RWPE1 (cell line): ENCODE data around the gene VWA8.
A peak's percentile ranks its signal among the peaks of the same experiment; 100 is the strongest.

Experiments used
- CTCF ChIA-PET: fragments of 350-600 bp; sonication (Branson Sonifier 250); formaldehyde crosslinking; extraction: SDS; loops from one replicate; lab custom pipeline; 2021; lab: Yijun Ruan, JAX
- POLR2A ChIA-PET: fragments of 400-600 bp; formaldehyde crosslinking; extraction: SDS; loops from one replicate; lab custom pipeline; 2020; ENCODE audit warnings: antibody characterized with exemption; ENCODE audit not compliant: low non-redundant PET; lab: Yijun Ruan, JAX
- DNase-seq: peaks from one replicate; pipeline ENCODE4 v3.0.0; 2012; ENCODE audit warnings: low spot score
- H3K27ac ChIP-seq: fragments of 450-650 bp; 2 replicates; pipeline ENCODE4 v1.5.1; 2017
- CTCF ChIP-seq: fragments of 450-650 bp; conservative IDR thresholded peaks from 2 replicates; pipeline ENCODE4 v1.5.1; 2017; ENCODE audit warnings: low read depth, mild to moderate bottlenecking

The VWA8 gene

GRCh38 chr13:41658057-41658661, 302.8 kb downstream of the VWA8 start:
- ChIA-PET CTCF (interaction anchor here (0.7 to 1.0 kb wide), 3 partner anchors 9 to 836 kb away, joined by 3 read pairs; no protein-coding TSS in a partner anchor), POLR2A (no interaction called here)
- TF ChIP-seq CTCF = no peak
- no peak for DNase-seq
- H3K27ac ChIP-seq = no peak overlapping the region

- H3K27ac ChIP-seq = no peak overlapping the region
- ChIA-PET CTCF (no interaction called here), POLR2A (no interaction called here)
- no peak for DNase-seq
- no peak for TF ChIP-seq CTCF
Measured at GRCh38 chr13:41655997-41656396, 304.9 kb downstream of the VWA8 start.

- no peak overlapping the region for H3K27ac ChIP-seq
- POLR2A ChIA-PET = no interaction called here
- DNase-seq = no peak
- TF ChIP-seq CTCF = no peak
- CTCF ChIA-PET = interaction anchor here (0.7 kb wide), 2 partner anchors 79 to 249 kb away, joined by 5 read pairs; no protein-coding TSS in a partner anchor
Measured at GRCh38 chr13:41654796-41655195, 306.1 kb downstream of the VWA8 start.

- ChIA-PET CTCF (interaction anchor here (0.5 to 1.9 kb wide), 11 partner anchors 13 to 534 kb away, joined by 3 to 19 read pairs (median 3); no protein-coding TSS in a partner anchor), POLR2A (no interaction called here)
- TF ChIP-seq CTCF = peak; percentile 68
- no peak overlapping the region for H3K27ac ChIP-seq
- peak; percentile 41 for DNase-seq
Measured at GRCh38 chr13:41652735-41653361, 308.1 kb downstream of the VWA8 start.

GRCh38 chr13:41651413-41652058, 309.4 kb downstream of the VWA8 start:
- CTCF ChIA-PET = interaction anchor here (0.6 to 1.9 kb wide), 5 partner anchors 14 to 387 kb away, joined by 3 to 19 read pairs (median 7); no protein-coding TSS in a partner anchor
- TF ChIP-seq CTCF = no peak
- POLR2A ChIA-PET = no interaction called here
- no peak for DNase-seq
- H3K27ac ChIP-seq = no peak overlapping the region

- ChIA-PET POLR2A (no interaction called here), CTCF (interaction anchor here (0.7 to 1.7 kb wide), 2 partner anchors 192 to 294 kb away, joined by 3 read pairs; no protein-coding TSS in a partner anchor)
- H3K27ac ChIP-seq = no peak overlapping the region
- DNase-seq = no peak
- no peak for TF ChIP-seq CTCF
Measured at GRCh38 chr13:41650706-41651105, 310.2 kb downstream of the VWA8 start.
